ENCODE results near the gene RND3. TPM values are rescaled to one million over a fixed set of nuclear protein-coding genes. Genes with fewer than 3 reads are reported as not detected.

The RND3 gene
- total RNA-seq, 4 donors from 2014 or later, result 7.6 to 16.4 (median 11.4) TPM

- Histone ChIP-seq H3K27me3 (no peaks in the 10 kb centered on the region), H3K4me3 (replicated peaks in 1 of 3) (no peak overlapping the region), H3K36me3 (no peaks in the 10 kb centered on the region), H3K9me3 (no peaks in the 10 kb centered on the region), H3K27ac (no peak overlapping the region), H3K4me1 (no peaks in the 10 kb centered on the region)
- DNase-seq, result no peak
- intact Hi-C loops (cut with DNase I), result no loop called here
- TF ChIP-seq POLR2A (IDR thresholded peaks at IDR 0.05) (no peak), CTCF (IDR thresholded peaks at IDR 0.05) (no peak)
- WGBS, 2 donors, result 85 to 91% methylated on average over 2 of the region's 2 CpGs
These were observed 61.2 kb downstream of the RND3 start for GRCh38 chr2:150426315-150426714.

GRCh38 chr2:150425121-150425955, 62.1 kb downstream of the RND3 start:
- H3K4me3 ChIP-seq (replicated peaks in 1 of 3), result no peak overlapping the region
- no peak overlapping the region for H3K27ac ChIP-seq
- no peaks in the 10 kb centered on the region for H3K9me3 ChIP-seq
- no peak for DNase-seq
- H3K4me1 ChIP-seq, result no peaks in the 10 kb centered on the region
- no peaks in the 10 kb centered on the region for H3K36me3 ChIP-seq
- WGBS, 2 donors, result 63 to 67% methylated on average over 22 of the region's 22 CpGs
- no peaks in the 10 kb centered on the region for H3K27me3 ChIP-seq
- intact Hi-C loops (cut with DNase I), result no loop called here
- no peak for TF ChIP-seq POLR2A (IDR thresholded peaks at IDR 0.05)
- TF ChIP-seq CTCF (IDR thresholded peaks at IDR 0.05), result peak in 1 of 6 experiments; percentile 7

- intact Hi-C loops (cut with DNase I), result no loop called here
These were observed 63.1 kb downstream of the RND3 start for GRCh38 chr2:150424406-150424805.

GRCh38 chr2:150421126-150421651, 66.3 kb downstream of the RND3 start:
- Histone ChIP-seq H3K36me3 (no peaks in the 10 kb centered on the region), H3K4me3 (replicated peaks in 1 of 3) (no peak overlapping the region), H3K9me3 (no peaks in the 10 kb centered on the region), H3K27ac (no peak overlapping the region), H3K4me1 (no peaks in the 10 kb centered on the region), H3K27me3 (no peaks in the 10 kb centered on the region)
- intact Hi-C loops (cut with DNase I), result no loop called here
- no peak for DNase-seq
- TF ChIP-seq POLR2A (IDR thresholded peaks at IDR 0.05) (no peak), CTCF (IDR thresholded peaks at IDR 0.05) (no peak)

More at GRCh38 chr2:150424406-150424805, 63.1 kb downstream of the RND3 start:
- H3K9me3 ChIP-seq, result no peaks in the 10 kb centered on the region
- H3K27me3 ChIP-seq, result no peaks in the 10 kb centered on the region
- WGBS, 2 donors, result 83 to 87% methylated on average over 6 of the region's 6 CpGs
- H3K4me3 ChIP-seq (replicated peaks in 1 of 3), result no peak overlapping the region
- no peaks in the 10 kb centered on the region for H3K36me3 ChIP-seq
- H3K4me1 ChIP-seq, result no peaks in the 10 kb centered on the region
- no peak overlapping the region for H3K27ac ChIP-seq
- DNase-seq, result no peak
- TF ChIP-seq CTCF (IDR thresholded peaks at IDR 0.05), result no peak
- TF ChIP-seq POLR2A (IDR thresholded peaks at IDR 0.05), result no peak

DNA sequence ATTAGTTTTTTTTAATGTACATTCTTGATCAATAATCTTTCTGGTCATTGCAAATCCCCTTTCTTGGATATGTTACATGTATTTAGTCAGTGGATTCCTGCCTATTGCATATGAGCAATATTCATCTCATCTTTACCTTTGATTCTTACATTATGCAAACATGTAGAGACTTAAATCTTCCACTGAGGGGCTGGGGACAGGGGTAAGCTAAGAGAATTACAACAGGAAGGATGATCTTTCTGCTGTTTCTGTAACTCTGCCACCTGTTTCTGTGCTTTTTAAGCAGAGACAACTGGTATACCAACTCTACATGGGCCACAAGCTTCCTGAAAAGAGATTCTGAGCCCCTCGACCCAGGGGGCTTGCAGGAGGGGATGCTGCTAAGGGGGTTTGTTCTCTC, 68.6 kb downstream of the RND3 start:
- Histone ChIP-seq H3K27ac (no peak overlapping the region), H3K9me3 (no peaks in the 10 kb centered on the region), H3K4me3 (replicated peaks in 1 of 3) (no peak overlapping the region), H3K4me1 (no peaks in the 10 kb centered on the region), H3K36me3 (no peaks in the 10 kb centered on the region), H3K27me3 (no peaks in the 10 kb centered on the region)
- no peak for DNase-seq
- 32 to 51% methylated on average over 1 of the region's 1 CpG for WGBS, 2 donors
- no peak for TF ChIP-seq POLR2A (IDR thresholded peaks at IDR 0.05)
- no peak for TF ChIP-seq CTCF (IDR thresholded peaks at IDR 0.05)
- intact Hi-C loops (cut with DNase I), result no loop called here
